ENCODE data around the gene TSPAN13. TPM values are rescaled to one million over a fixed set of nuclear protein-coding genes. Genes with fewer than 3 reads are reported as not detected.
"Not testable (repeated sequence)": the region's sequence is repeated elsewhere in the genome, so short reads cannot be mapped to it uniquely, and the experiment has no call there.

Gene TSPAN13
- total and polyA plus RNA-seq, 2 of the 8 experiments (the other 6 are each of a cell fraction or from before 2014, with no cell fraction given): 15.3 to 28.1 TPM

DNA sequence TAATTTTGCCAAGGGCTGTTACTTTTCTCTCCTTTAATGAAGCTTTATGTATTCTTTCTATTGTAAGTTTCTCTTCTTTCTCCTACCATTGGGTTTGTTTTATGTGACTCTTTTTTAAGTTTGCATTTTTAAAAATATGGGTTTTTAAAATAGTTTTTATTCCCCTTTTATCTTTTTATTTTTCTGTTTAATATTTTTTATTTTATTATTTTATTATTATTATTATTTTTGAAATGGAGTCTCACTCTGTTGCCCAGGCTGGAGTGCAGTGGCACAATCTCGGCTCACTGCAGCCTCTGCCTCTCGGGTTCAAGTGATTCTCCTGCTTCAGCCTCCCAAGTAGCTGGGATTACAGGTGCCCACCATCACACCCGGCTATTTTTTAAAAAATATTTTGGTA is 16.4 kb downstream of the TSPAN13 start:
- H2AK5ac ChIP-seq (ENCODE audit: low read depth, low read length); H3K79me1 ChIP-seq (ENCODE audit: low read depth, low read length); H4K8ac ChIP-seq (ENCODE audit: extremely low read depth, insufficient read depth, low read length); H3K23ac ChIP-seq (ENCODE audit: insufficient read length); H2BK120ac ChIP-seq (replicated peaks; ENCODE audit: low read depth, low read length); H4K5ac ChIP-seq (ENCODE audit: insufficient read length, low read depth, low read length); H4K91ac ChIP-seq (replicated peaks; ENCODE audit: insufficient read length, low read length); H3K4me1 ChIP-seq (replicated peaks in 1 of 4; ENCODE audit: control insufficient read depth in 3 of 4, insufficient read depth in 4 of 4, low read length in 3 of 4); FAIRE-seq; H4K20me1 ChIP-seq (replicated peaks in 1 of 2; ENCODE audit: control insufficient read depth in 1 of 2, insufficient read depth in 2 of 2, low read length in 2 of 2); H3K4ac ChIP-seq (replicated peaks; ENCODE audit: insufficient read length, low read depth, low read length); H3K56ac ChIP-seq (replicated peaks; ENCODE audit: insufficient read length, low read depth, low read length); H3K9ac ChIP-seq (replicated peaks in 1 of 4; ENCODE audit: extremely low read depth in 1 of 4, low read depth in 3 of 4, low read length in 3 of 4); H2BK15ac ChIP-seq (ENCODE audit: low read length); H3K23me2 ChIP-seq (ENCODE audit: low read depth, low read length); H3K27ac ChIP-seq (ENCODE audit: low read depth, low read length); H3K14ac ChIP-seq (ENCODE audit: insufficient read length); H2BK12ac ChIP-seq (ENCODE audit: low read depth, low read length); H3K4me3 ChIP-seq (ENCODE audit: extremely low read depth in 1 of 4, insufficient read depth in 2 of 4, low read depth in 3 of 4, low read length in 4 of 4); H2BK5ac ChIP-seq (ENCODE audit: low read depth, low read length); H2AFZ ChIP-seq (ENCODE audit: low read length); H3K9me3 ChIP-seq (ENCODE audit: insufficient read depth in 2 of 2, low read depth in 1 of 2, low read length in 1 of 2); DNase-seq (ENCODE audit: low read depth in 1 of 2, low spot score in 2 of 2); H3K18ac ChIP-seq (ENCODE audit: extremely low read depth, low read length); H2BK20ac ChIP-seq (ENCODE audit: low read length); H3K4me2 ChIP-seq (ENCODE audit: insufficient read depth in 1 of 2, low read depth in 2 of 2, low read length in 2 of 2); H3K36me3 ChIP-seq (ENCODE audit: control insufficient read depth in 2 of 4, insufficient read depth in 4 of 4, low read length in 3 of 4); H3K27me3 ChIP-seq (replicated peaks in 1 of 4; ENCODE audit: control insufficient read depth in 3 of 4, extremely low read depth in 1 of 4, insufficient read depth in 3 of 4, low read length in 3 of 4): not testable (repeated sequence)
- POLR2A ChIA-PET (ENCODE audit: partially characterized antibody): interaction anchor here (1.1 kb wide), 1 partner anchor 16 kb away, joined by 5 read pairs; the partner anchor contains the start of gene TSPAN13
- CTCF ChIA-PET (ENCODE audit: partially characterized antibody): interaction anchor here (0.8 to 2.1 kb wide), 5 partner anchors 10 to 75 kb away, joined by 3 to 7 read pairs (median 4); no protein-coding TSS in a partner anchor
- H3K79me2 ChIP-seq (ENCODE audit: control insufficient read depth in 1 of 2, insufficient read depth in 2 of 2, low read length in 2 of 2): peaks cover 0 to 12% of the 10 kb centered on the region in 2 experiments; a peak in 2 of 4 replicates
- WGBS, 2 experiments (ENCODE audit: extremely low coverage in 1 of 2, insufficient coverage in 1 of 2, insufficient read length in 1 of 2, insufficient replicate concordance in 2 of 2, low coverage in 1 of 2, low lambda C conversion rate in 2 of 2, missing lambda C conversion rate in 1 of 2): 91% methylated on average over 3 of the region's 3 CpGs; no CpG with 5 or more reads in 1 of the 2 experiments
